ENCODE measurements around the gene BNC2. TPM values are rescaled to one million over a fixed set of nuclear protein-coding genes. Genes with fewer than 3 reads are reported as not detected.
A peak's percentile ranks its signal among the peaks of the same experiment; 100 is the strongest.

The BNC2 gene
- total RNA-seq, 1 experiment from 2014 or later: 2.9 TPM

DNA sequence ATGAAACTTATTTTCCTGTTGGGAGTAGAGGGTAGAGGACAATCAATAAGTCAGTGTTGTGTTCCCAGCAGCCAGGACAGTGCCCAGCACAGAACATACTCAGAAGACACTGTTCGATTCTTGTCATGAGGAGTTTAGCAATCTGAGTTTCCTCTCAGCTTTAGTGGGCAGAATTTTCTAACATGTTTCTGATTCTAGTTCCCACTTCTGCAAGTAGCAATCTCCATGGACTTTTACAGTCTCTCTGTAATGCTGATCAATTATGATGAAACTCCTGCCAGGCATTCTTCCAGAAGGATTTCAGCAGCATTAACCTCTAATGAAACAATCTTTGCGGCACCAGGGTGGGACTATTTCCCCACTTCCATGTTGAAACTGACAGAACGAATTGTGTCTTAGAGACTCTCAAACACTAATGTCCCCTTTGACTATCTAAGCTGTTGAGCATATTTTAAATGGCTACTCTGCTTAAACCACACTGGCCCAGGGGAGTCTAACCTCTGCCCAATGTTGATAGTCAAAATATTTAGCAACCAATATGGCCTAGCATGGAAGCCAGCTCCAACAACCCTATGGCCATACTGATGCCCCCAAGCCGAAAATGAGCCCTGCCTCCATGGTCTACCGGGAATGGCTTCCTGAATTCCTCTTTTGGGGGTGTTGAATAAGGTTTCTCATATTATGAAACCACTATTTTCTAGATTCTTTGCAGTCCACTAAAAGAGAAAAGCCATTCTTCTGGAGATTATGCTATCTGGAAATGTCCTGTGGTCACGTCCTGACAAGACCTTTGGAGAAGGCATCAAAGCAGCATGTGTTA is 484.3 kb downstream of the BNC2 start:
- CTCF ChIA-PET: no interaction called here
- intact Hi-C loops (cut with micrococcal nuclease; ENCODE audit: unreplicated experiment): no loop called here

GRCh38 chr9:16385590-16385989 is 484.9 kb downstream of the BNC2 start:
- Histone ChIP-seq H3F3A (ENCODE audit: insufficient read depth, low read depth) (no peaks in the 10 kb centered on the region), H3K4me1 (replicated peaks; ENCODE audit: insufficient read depth) (peaks cover 15% of the 10 kb centered on the region), H3K9me3 (ENCODE audit: insufficient read depth, low read depth) (no peaks in the 10 kb centered on the region), H2AFZ (no peak overlapping the region), H3K79me2 (ENCODE audit: low read depth) (no peaks in the 10 kb centered on the region), H4K20me1 (ENCODE audit: insufficient read depth) (no peaks in the 10 kb centered on the region), H3K27ac (peak overlapping the region; percentile 46), H3K9me2 (ENCODE audit: insufficient read depth) (no peaks in the 10 kb centered on the region), H3K4me2 (0 out of 2 replicates have a peak overlapping the region, but pooled peaks have one; percentile 36), H3K4me3 (no peak overlapping the region), H3K27me3 (ENCODE audit: insufficient read depth, low read depth) (no peaks in the 10 kb centered on the region), H3K36me3 (ENCODE audit: low read depth) (no peaks in the 10 kb centered on the region)
- DNase-seq: peak in 1 of 2 experiments; percentile 55
- TF ChIP-seq CTCF (conservative IDR thresholded peaks at IDR 0.05) (no peak), EZH2 (IDR thresholded peaks at IDR 0.05; ENCODE audit: low read depth) (no peak)
- intact Hi-C loops (cut with micrococcal nuclease; ENCODE audit: unreplicated experiment): no loop called here
- ChIA-PET POLR2A (ENCODE audit: unreplicated experiment) (no interaction called here), CTCF (no interaction called here)
- BruUV-seq (replicated peaks): no TSS peak

More for the DNA sequence above, 484.3 kb downstream of the BNC2 start:
- Histone ChIP-seq H3K79me2 (ENCODE audit: low read depth) (no peaks in the 10 kb centered on the region), H2AFZ (no peak overlapping the region), H3K27me3 (ENCODE audit: insufficient read depth, low read depth) (no peaks in the 10 kb centered on the region), H3K4me2 (0 out of 2 replicates have a peak overlapping the region, but pooled peaks have one; percentile 36), H3K9me3 (ENCODE audit: insufficient read depth, low read depth) (no peaks in the 10 kb centered on the region), H4K20me1 (ENCODE audit: insufficient read depth) (no peaks in the 10 kb centered on the region), H3K4me3 (no peak overlapping the region), H3F3A (ENCODE audit: insufficient read depth, low read depth) (no peaks in the 10 kb centered on the region), H3K27ac (peak overlapping the region; percentile 46), H3K36me3 (ENCODE audit: low read depth) (no peaks in the 10 kb centered on the region), H3K4me1 (replicated peaks; ENCODE audit: insufficient read depth) (peaks cover 15% of the 10 kb centered on the region), H3K9me2 (ENCODE audit: insufficient read depth) (no peaks in the 10 kb centered on the region)
- POLR2A ChIA-PET (ENCODE audit: unreplicated experiment): no interaction called here
- TF ChIP-seq CTCF (conservative IDR thresholded peaks at IDR 0.05) (no peak), EZH2 (IDR thresholded peaks at IDR 0.05; ENCODE audit: low read depth) (no peak)
- BruUV-seq (replicated peaks): no TSS peak
- no peak for DNase-seq

GRCh38 chr9:16384993-16385392 is 485.5 kb downstream of the BNC2 start:
- no peaks in the 10 kb centered on the region for H3K9me2 ChIP-seq (ENCODE audit: insufficient read depth)
- TF ChIP-seq CTCF (conservative IDR thresholded peaks at IDR 0.05) (no peak), EZH2 (IDR thresholded peaks at IDR 0.05; ENCODE audit: low read depth) (no peak)
- no peaks in the 10 kb centered on the region for H3K79me2 ChIP-seq (ENCODE audit: low read depth)
- peaks cover 15% of the 10 kb centered on the region for H3K4me1 ChIP-seq (replicated peaks; ENCODE audit: insufficient read depth)
- H3K4me2 ChIP-seq: no peak overlapping the region
- ChIA-PET POLR2A (ENCODE audit: unreplicated experiment) (no interaction called here), CTCF (no interaction called here)
- no peak overlapping the region for H2AFZ ChIP-seq
- BruUV-seq (replicated peaks): no TSS peak
- H3F3A ChIP-seq (ENCODE audit: insufficient read depth, low read depth): no peaks in the 10 kb centered on the region
- H3K27ac ChIP-seq: no peak overlapping the region
- no peak overlapping the region for H3K4me3 ChIP-seq
- intact Hi-C loops (cut with micrococcal nuclease; ENCODE audit: unreplicated experiment): no loop called here
- no peaks in the 10 kb centered on the region for H3K27me3 ChIP-seq (ENCODE audit: insufficient read depth, low read depth)
- H3K36me3 ChIP-seq (ENCODE audit: low read depth): no peaks in the 10 kb centered on the region
- no peak for DNase-seq
- no peaks in the 10 kb centered on the region for H4K20me1 ChIP-seq (ENCODE audit: insufficient read depth)
- no peaks in the 10 kb centered on the region for H3K9me3 ChIP-seq (ENCODE audit: insufficient read depth, low read depth)

Data from PC-9 (cell line).